GM19467 (cell line): Measurements from ENCODE around the gene HMGCLL1.

Experiments used
- ATAC-seq: cut with Tn5 transposase; IDR thresholded peaks from one replicate; pipeline ENCODE4 v1.9.1; 2021; ENCODE audit warnings: mild to moderate bottlenecking, moderate library complexity; ENCODE audit not compliant: unreplicated experiment

Gene HMGCLL1

DNA sequence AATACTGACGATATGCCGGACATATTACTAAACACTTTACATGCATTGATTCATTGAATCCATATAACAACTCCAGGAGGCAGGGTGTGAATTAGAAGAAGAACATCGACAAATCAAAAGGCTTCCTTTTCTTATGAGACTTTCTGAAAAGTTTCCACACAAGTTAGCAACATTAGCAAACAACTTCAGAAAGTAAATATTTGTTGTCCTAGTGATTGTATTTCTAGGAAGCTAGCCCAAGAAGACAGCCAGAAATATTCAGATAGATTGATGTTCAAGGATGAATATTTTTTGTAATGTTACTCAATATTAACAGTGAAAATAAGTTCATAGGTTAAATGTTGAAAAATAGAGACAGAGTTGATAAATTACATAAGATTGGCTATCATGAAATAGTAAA, 131.1 kb downstream of the HMGCLL1 start:
- no peak for ATAC-seq

DNA sequence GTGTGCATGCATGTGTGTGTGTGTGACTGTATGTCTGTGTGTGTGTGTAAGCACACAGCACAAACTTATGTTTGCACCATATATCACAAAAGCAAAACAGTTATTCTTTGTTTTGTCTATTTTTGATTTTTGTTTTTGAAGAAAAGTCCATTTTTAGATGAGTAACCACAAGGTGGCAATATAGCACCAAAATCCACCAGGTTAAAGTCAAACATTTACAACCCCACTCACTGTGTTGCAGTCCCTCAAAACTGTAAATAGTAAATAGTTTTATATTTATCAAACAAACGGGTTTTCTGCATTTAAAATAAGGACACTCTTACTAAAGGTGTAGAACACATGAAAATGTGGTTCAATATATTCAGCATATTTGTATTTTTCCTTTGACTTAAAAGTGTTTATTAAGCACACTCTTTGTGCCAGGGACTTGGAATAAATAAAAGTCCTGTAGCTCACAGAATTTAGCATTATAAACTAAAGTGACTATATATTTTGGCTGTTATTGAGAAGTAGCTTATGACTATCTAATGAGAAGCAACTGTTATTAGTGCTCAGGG, 133.3 kb downstream of the HMGCLL1 start:
- ATAC-seq, result no peak

DNA sequence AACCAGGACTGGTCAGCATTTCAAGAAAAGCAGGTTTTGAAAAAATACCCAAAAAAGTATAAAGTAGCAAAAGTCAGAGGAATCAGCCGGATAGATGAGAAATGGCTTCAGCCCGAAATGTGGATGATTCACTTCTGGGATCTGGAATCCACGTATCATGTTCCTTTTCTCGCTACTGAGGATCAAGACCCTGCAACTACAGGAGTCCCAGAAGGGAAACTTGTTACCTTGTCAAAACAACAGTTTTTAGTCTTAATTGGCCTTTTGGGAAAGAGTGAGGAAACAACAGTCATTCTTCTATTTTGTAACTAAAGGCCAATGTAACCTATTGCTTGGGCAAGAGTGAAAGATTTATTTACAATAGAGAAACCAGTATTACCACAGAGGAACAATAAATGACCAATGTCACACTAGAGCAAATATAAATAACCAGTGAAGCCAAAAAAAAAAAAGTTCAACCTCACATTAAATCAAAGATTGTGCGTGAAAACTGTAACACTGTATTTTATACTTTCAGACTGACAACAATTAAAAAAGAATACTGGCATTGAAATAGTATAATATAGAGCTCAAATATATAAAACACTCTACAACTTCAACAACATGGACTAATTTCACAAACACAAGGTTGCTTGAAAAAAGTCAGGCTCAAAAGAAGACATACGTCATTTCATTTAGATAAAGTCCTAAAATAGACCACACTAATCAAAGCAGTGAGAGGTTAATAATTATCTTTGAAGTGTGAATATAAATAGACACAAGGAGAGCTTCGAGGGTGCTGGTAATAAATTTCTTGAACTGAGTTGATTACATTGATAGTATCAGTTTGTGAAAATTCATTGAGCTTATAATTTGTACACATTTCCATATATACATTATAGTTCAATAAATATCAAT, 135.5 kb downstream of the HMGCLL1 start:
- no peak for ATAC-seq

DNA sequence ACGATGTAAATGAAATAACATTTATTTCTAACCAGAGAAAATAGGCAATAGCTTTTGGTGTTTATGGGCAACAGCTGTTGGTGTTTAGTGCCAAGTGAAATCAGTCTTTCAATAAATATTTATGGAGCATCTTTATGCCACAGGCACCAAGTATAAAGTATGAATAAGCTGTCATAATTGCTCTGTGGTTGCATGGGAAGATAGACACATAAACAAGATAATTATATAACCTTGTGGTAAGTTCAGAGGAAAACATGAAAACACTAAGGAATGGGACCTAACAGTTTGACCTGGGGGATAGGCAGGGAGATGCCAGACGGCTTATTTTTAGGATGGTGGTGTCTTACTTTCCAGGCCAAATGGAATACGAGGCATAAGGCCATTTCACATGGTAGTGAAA, 140.8 kb downstream of the HMGCLL1 start:
- no peak for ATAC-seq

DNA sequence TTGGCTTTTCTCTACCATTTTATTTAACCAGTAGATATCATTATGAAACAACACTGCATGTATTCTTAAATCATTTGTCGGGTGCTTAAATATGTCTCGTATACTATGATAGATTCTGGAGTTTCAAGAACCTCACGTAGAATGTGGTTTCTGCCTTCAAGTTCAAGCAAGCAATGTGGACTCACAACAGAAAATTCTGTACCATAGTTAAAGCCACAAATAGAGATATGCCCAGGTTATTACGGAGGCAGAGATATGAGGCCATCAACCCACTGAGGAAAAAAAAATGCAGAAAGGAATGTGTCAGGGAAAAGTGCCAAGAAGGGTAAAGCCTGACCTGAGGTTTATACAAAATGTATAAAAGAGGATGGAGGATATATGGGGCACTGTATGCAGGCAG, 141.9 kb downstream of the HMGCLL1 start:
- ATAC-seq, result no peak

DNA sequence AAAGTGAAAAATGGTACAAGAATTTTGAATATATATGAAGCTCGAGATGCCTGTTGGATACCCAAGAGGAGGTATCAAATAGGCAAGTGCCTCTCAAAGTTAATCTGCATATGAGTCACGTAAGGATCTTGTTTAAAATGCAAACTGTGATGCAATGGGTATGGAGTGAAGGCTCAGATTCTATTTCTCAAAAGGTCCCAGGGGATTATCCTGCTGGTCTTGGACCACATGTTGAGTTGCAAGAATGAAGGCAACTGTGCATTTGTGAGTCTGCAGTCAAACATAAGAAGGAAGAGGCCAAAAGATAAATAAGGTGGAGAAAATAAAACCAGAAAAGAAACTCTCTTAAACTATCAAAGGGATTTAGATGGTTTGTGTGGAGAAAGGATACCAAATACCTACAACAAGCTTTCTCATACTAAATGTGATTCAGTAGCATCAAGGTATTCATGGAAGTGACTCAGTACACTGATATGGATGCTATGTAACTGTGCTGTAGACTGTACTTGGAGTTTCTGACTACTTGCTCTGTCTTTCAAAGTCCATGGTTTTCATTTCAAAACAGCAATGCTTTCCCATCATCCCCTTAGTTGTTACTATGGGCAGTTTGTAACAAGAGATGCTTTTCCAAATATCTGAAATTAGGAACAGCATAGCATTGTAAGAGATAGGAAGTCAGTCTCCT, 145.4 kb downstream of the HMGCLL1 start:
- ATAC-seq, result no peak

DNA sequence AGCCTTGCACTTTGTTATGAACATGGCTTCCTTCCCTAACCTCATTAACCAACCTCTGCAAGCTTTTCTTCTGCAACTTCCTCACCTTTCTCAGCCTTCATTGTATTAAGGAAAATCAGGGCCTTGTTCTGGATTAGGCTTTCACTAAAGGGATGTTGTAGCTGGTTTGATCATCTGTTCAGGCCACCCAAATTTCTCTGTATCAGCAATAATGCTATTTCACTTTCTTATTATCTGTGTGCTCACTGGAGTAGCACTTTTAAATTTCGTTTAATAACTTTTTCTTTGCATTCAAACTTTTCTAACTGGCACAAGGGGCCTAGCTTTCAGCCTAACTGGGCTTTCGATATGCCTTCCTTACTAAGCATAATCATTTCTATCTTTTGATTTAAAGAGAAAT, 155.1 kb downstream of the HMGCLL1 start:
- no peak for ATAC-seq

DNA sequence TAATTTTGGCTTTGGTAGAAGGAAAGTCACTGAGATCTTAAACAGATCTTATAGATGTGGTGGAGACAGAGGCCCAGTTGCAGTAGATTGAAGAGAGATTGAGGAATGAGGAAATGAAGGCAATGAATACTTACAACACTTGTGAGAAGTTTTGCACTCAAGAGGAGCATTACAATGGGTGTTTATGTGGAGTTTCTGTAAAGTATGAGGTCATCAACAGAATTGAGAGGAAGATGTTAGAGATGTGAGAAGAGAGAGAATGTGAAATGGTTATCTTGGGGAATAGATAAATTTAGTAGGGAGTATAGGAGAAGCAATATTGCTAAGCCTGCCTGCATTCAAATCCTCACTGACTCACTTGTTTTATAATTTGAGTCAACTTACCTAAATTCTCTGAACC, 168.3 kb downstream of the HMGCLL1 start:
- ATAC-seq, result no peak

DNA sequence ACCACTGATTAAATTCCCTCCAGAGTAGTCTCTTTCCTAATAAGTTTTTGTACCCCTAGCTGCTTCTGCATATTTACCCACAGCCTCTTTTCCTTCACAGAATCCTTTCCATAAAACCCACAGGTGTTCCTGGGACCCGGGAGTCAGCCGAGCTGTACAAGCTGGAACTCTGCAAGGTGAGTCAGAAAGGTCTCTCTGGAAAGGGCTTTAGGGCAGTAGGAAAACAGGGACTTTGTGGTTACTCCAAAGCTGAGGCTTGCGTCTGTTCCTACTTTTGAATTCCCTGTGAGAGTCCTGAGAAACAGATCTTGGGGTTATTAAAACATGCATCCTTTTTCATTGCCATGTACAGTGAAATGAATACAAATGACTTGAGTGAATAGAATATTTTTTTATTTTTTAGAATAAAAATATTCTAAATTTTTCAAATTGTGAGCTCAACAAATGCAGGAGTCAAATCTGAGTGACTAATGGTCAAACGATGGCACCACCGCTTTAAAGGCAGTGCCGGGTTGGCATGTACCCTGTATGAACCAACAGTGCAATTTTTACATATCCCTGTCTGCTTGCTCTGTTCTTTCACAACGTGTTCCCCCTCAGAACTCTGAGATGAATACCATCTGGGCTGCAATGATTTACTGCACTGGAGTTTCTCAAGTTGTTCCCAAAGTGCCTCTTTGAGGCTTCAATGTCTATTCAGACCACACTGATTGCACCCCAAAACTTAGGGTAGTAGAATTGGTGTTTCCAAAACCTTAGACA, 173.3 kb downstream of the HMGCLL1 start:
- no peak for ATAC-seq

DNA sequence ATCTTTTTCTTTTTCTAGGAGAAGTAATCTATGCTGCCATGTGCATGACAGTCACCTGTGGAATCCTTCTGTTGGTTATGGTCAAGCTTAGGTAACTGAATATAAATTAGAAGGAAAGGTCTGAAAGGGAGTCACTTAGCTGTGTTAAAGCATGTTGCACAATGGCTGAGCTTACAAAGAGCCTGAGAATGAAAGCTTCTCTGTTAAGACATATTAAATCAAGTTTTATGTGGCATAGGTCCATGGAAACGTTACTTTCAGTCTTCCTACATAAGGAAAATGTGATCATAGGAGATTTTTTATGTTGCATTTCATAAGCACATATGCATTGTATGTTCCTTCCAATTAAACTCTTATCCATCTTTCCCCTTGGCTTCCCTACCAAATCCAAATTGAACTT, 179.6 kb downstream of the HMGCLL1 start:
- no peak for ATAC-seq

DNA sequence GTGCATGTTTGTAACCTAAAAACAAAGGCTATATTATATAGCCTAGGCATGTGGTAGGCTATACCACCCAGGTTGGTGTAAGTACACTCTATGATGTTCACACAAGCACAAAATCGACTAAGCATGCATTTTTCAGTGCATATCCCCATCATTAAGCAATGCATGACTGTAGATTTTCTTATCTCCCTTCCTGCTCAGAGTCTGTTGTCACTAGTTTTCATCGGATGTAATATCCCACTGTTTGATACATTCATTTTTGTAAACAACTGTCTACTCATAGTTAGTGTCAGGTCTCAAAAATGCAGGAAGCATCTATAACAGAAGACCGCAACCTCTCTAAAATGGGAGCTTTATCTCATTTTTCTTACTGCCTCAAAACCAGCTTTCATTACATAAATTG, 181.0 kb downstream of the HMGCLL1 start:
- no peak for ATAC-seq

DNA sequence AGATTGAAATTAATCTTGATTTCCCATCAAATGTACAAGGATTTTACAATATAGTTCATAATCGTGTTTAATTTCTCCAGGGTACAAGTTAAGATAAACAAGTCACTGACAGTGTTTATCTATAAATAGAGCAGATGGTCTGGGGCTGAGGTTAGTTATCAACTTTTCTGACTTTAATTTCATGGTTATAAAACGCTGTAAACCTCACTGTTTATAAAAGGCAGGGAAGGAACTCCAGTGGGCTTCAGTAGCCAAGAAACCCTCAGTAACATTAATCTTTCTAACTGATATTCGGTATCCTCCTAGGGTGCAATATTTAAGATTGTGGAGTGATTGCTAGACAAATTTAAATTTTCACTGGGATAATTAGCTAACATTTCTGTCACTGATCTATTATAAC, 183.1 kb downstream of the HMGCLL1 start:
- no peak for ATAC-seq

DNA sequence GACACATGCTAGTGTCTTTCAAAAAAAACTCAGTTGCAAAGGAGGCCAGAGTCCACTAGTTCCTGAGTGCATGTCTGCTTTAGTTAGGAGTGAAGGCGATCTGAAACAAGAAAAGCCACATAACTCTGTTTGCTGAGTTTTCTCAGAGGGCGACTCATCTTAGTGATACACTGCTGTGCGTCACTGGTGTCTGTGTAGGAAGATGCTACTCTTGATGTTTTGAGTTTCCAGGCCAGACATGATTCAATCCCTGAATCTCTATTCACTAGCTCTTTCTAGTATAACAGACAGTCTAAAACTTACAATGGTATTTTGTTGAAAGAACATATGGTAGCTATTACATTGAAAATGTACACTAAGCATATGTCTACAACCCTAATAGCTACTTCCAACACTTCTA, 190.8 kb downstream of the HMGCLL1 start:
- ATAC-seq, result no peak
